Measurements from ENCODE around the gene NPRL2. TPM values are rescaled to one million over a fixed set of nuclear protein-coding genes. Genes with fewer than 3 reads are reported as not detected.

NPRL2 gene
- total and polyA plus RNA-seq, 2 of the 8 experiments (the other 6 are each of a cell fraction or from before 2014, with no cell fraction given) = 28.4 to 51.4 TPM

DNA sequence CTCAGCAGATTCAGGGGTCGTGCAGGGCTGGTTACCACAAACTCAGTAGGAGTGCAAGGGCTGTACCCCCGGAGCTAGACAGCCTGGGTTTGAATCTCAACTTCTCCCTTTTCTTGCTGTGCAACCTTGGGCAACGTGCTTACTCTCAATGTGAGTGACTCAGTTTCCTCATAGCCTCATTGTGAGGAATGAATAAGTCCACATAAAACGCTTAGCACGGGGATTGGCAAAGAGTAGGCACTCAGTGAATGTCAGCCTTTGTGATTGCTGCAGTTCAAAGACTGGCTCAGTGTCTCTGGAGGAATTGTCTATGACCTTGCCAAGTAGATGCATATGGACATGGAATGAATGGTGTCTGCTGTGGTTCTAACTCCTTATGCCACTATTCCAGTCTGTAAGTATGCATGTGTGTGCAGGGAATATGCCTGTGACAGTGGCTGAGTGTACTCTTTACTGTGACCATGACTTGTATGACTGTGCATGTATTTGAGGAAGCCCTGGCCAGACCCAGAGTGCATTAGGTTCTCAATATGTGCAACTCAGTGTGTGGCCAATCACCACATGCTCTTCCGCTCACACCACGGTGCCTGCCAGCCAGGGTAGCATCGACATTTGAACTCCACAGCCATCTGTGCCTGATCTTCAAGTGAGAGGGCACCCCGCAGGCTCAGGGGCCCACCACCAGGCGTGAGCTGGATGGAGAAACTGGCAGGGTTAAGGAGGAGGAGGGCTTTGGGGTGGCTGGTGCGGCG lies 50.5 kb downstream of the NPRL2 start:
- no peak overlapping the region for H4K8ac ChIP-seq (ENCODE audit: extremely low read depth, insufficient read depth, low read length)
- peak overlapping the region; percentile 35; the same call in 1 of the 2 replicates for H2BK12ac ChIP-seq (ENCODE audit: low read depth, low read length)
- no peaks in the 10 kb centered on the region for H3K79me1 ChIP-seq (ENCODE audit: low read depth, low read length)
- H2BK120ac ChIP-seq (replicated peaks; ENCODE audit: low read depth, low read length) = no peak overlapping the region
- H3K4me3 ChIP-seq (ENCODE audit: extremely low read depth in 1 of 4, insufficient read depth in 2 of 4, low read depth in 3 of 4, low read length in 4 of 4) = peak overlapping the region in 3 of 4 experiments; percentile 14 to 52 (median 17); a peak in 5 of 8 replicates
- ChIA-PET CTCF (ENCODE audit: partially characterized antibody) (interaction anchor here (1.0 to 3.6 kb wide), 12 partner anchors 15 to 1089 kb away, joined by 3 to 24 read pairs (median 4); partner anchors contain the start of gene TUSC2), POLR2A (ENCODE audit: partially characterized antibody) (interaction anchor here (1.1 to 11.3 kb wide), 6 partner anchors 10 to 62 kb away, joined by 3 to 149 read pairs (median 4); partner anchors contain the start of genes HYAL2 and SEMA3B)
- FAIRE-seq = no peak
- no peaks in the 10 kb centered on the region for H3K79me2 ChIP-seq (ENCODE audit: control insufficient read depth in 1 of 2, insufficient read depth in 2 of 2, low read length in 2 of 2)
- no peaks in the 10 kb centered on the region for H3K36me3 ChIP-seq (ENCODE audit: control insufficient read depth in 2 of 4, insufficient read depth in 4 of 4, low read length in 3 of 4)
- H3K9me3 ChIP-seq (ENCODE audit: insufficient read depth in 2 of 2, low read depth in 1 of 2, low read length in 1 of 2) = no peaks in the 10 kb centered on the region
- peak overlapping the region; percentile 27; the same call in 1 of the 2 replicates for H3K18ac ChIP-seq (ENCODE audit: extremely low read depth, low read length)
- H4K91ac ChIP-seq (replicated peaks; ENCODE audit: insufficient read length, low read length) = peak overlapping the region; percentile 7
- H2BK15ac ChIP-seq (ENCODE audit: low read length) = no peak overlapping the region
- peaks cover 0 to 26% (median 12%) of the 10 kb centered on the region in 4 experiments; a peak in 6 of 7 replicates for H3K4me1 ChIP-seq (replicated peaks in 1 of 4; ENCODE audit: control insufficient read depth in 3 of 4, insufficient read depth in 4 of 4, low read length in 3 of 4)
- WGBS, 2 experiments (ENCODE audit: extremely low coverage in 1 of 2, insufficient coverage in 1 of 2, insufficient read length in 1 of 2, insufficient replicate concordance in 2 of 2, low coverage in 1 of 2, low lambda C conversion rate in 2 of 2, missing lambda C conversion rate in 1 of 2) = 81% methylated on average over 12 of the region's 12 CpGs; no CpG with 5 or more reads in 1 of the 2 experiments
- H4K5ac ChIP-seq (ENCODE audit: insufficient read length, low read depth, low read length) = no peak overlapping the region
- peaks cover 0 to 2% of the 10 kb centered on the region in 2 experiments for H4K20me1 ChIP-seq (replicated peaks in 1 of 2; ENCODE audit: control insufficient read depth in 1 of 2, insufficient read depth in 2 of 2, low read length in 2 of 2)
- peaks cover 5% of the 10 kb centered on the region; the same call in 1 of the 2 replicates for H3K23me2 ChIP-seq (ENCODE audit: low read depth, low read length)
- no peaks in the 10 kb centered on the region; a peak in 1 of 7 replicates for H3K27me3 ChIP-seq (replicated peaks in 1 of 4; ENCODE audit: control insufficient read depth in 3 of 4, extremely low read depth in 1 of 4, insufficient read depth in 3 of 4, low read length in 3 of 4)
- H3K14ac ChIP-seq (ENCODE audit: insufficient read length) = no peak overlapping the region
- H2AFZ ChIP-seq (ENCODE audit: low read length) = no peak overlapping the region
- H2AK5ac ChIP-seq (ENCODE audit: low read depth, low read length) = no peak overlapping the region
- H3K4me2 ChIP-seq (ENCODE audit: insufficient read depth in 1 of 2, low read depth in 2 of 2, low read length in 2 of 2) = peak overlapping the region; percentile 67 to 76
- H2BK20ac ChIP-seq (ENCODE audit: low read length) = no peak overlapping the region
- no peak overlapping the region for H3K23ac ChIP-seq (ENCODE audit: insufficient read length)
- H2BK5ac ChIP-seq (ENCODE audit: low read depth, low read length) = no peak overlapping the region
- H3K4ac ChIP-seq (replicated peaks; ENCODE audit: insufficient read length, low read depth, low read length) = no peak overlapping the region
- no peak for DNase-seq (ENCODE audit: low read depth in 1 of 2, low spot score in 2 of 2)
- H3K56ac ChIP-seq (replicated peaks; ENCODE audit: insufficient read length, low read depth, low read length) = no peak overlapping the region
- 0 out of 2 replicates have a peak overlapping the region, but pooled peaks have one; percentile 22 for H3K27ac ChIP-seq (ENCODE audit: low read depth, low read length)
- no peak for TF ChIP-seq RXRA (IDR thresholded peaks at IDR 0.05; ENCODE audit: insufficient read depth, low read depth, low read length)
- TF ChIP-seq MAFK (IDR thresholded peaks at IDR 0.05; ENCODE audit: low read depth, low read length) = no peak
- TF ChIP-seq SP4 (IDR thresholded peaks at IDR 0.05; ENCODE audit: low read length) = no peak
- TF ChIP-seq POLR2A (IDR thresholded peaks at IDR 0.05; ENCODE audit: control extremely low read depth in 1 of 2, low read depth in 2 of 2, low read length in 2 of 2) = no peak
- TF ChIP-seq EGR1 (IDR thresholded peaks at IDR 0.05; ENCODE audit: borderline replicate concordance, low read depth, low read length) = no peak
- no peak for TF ChIP-seq CBX5 (IDR thresholded peaks at IDR 0.05; ENCODE audit: low read depth, low read length)
- peak overlapping the region in 2 of 4 experiments; percentile 31 to 45; a peak in 3 of 7 replicates for H3K9ac ChIP-seq (replicated peaks in 1 of 4; ENCODE audit: extremely low read depth in 1 of 4, low read depth in 3 of 4, low read length in 3 of 4)

Measured in H1 (cell line).